ENCODE data around the gene PNMT.

DNA sequence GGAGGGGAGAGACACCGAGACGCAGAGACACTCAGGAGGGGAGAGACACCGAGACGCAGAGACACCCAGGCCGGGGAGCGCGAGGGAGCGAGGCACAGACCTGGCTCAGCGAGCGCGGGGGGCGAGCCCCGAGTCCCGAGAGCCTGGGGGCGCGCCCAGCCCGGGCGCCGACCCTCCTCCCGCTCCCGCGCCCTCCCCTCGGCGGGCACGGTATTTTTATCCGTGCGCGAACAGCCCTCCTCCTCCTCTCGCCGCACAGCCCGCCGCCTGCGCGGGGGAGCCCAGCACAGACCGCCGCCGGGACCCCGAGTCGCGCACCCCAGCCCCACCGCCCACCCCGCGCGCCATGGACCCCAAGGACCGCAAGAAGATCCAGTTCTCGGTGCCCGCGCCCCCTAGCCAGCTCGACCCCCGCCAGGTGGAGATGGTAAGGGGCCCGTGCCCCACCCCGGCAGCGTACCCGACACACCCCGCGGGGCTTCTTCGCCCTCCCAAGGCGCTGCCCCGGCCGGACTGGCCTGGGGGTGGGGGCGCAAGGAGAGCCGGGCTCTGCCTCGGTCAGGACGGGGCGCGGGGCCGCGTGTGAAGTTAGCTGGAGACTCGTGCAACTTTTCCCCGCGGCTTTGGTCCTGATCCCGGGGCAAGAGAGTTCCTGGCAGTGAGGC lies 41.1 kb upstream of the PNMT start:
- TF ChIP-seq, protein P1, sequence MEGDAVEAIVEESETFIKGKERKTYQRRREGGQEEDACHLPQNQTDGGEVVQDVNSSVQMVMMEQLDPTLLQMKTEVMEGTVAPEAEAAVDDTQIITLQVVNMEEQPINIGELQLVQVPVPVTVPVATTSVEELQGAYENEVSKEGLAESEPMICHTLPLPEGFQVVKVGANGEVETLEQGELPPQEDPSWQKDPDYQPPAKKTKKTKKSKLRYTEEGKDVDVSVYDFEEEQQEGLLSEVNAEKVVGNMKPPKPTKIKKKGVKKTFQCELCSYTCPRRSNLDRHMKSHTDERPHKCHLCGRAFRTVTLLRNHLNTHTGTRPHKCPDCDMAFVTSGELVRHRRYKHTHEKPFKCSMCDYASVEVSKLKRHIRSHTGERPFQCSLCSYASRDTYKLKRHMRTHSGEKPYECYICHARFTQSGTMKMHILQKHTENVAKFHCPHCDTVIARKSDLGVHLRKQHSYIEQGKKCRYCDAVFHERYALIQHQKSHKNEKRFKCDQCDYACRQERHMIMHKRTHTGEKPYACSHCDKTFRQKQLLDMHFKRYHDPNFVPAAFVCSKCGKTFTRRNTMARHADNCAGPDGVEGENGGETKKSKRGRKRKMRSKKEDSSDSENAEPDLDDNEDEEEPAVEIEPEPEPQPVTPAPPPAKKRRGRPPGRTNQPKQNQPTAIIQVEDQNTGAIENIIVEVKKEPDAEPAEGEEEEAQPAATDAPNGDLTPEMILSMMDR (conservative IDR thresholded peaks at IDR 0.05; ENCODE audit: low read depth, low read length): no peak
- no peak for TF ChIP-seq EZH2phosphoT487 (IDR thresholded peaks at IDR 0.05; ENCODE audit: borderline replicate concordance, low read length)
- TF ChIP-seq EZH2 (IDR thresholded peaks at IDR 0.05; ENCODE audit: low read length, unreplicated experiment): peak; percentile 34
